Measurements from ENCODE around the gene DPP6. TPM values are rescaled to one million over a fixed set of nuclear protein-coding genes. Genes with fewer than 3 reads are reported as not detected.
"Not testable (repeated sequence)": the region's sequence is repeated elsewhere in the genome, so short reads cannot be mapped to it uniquely, and the experiment has no call there.

DPP6 gene
- total RNA-seq, 1 experiment from 2014 or later: not detected

DNA sequence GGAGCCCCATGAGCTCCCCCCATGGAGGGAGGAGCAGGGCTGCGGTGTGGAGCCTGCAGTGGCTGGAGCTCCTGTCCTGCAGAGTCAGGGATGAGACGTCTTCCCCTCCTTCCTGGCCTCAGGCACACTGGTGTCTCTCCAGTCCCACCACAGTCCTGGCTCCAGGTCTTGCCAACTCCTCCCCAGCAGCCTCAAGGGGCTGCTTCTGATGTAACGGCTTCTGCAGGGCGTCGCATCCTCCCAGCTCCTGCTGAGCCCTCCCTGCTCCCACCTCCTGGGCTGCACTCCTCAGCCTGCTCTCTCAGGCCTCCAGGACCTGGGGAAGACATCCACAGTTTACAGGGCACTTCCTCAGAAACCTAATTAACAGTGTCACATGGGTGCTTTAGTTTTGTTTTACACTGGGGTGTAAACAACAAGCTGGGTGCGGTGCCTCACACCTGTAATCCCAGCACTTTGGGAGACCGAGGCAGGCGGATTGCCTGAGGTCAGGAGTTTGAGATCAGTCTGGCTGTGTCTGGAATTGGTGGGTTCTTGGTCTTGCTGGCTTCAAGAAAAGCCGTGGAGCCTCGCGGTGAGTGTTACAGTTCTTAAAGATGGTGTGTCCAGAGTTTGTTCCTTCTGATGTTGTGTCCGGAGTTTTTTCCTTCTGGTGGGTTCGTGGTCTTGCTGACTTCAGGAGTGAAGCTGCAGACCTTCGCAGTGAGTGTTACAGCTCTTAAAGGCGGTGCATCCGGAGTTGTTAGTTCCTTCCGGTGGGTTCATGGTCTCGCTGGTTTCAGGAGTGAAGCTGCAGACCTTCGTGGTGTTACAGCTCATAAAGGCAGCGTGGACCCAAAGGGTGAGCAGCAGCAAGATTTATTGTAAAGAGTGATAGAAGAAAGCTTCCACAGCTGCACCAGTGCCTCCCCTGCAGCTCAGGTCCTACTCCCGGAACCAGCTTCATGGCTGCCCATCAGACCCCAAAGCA, 855.7 kb downstream of the DPP6 start:
- DNase-seq (ENCODE audit: low spot score): no peak

DNA sequence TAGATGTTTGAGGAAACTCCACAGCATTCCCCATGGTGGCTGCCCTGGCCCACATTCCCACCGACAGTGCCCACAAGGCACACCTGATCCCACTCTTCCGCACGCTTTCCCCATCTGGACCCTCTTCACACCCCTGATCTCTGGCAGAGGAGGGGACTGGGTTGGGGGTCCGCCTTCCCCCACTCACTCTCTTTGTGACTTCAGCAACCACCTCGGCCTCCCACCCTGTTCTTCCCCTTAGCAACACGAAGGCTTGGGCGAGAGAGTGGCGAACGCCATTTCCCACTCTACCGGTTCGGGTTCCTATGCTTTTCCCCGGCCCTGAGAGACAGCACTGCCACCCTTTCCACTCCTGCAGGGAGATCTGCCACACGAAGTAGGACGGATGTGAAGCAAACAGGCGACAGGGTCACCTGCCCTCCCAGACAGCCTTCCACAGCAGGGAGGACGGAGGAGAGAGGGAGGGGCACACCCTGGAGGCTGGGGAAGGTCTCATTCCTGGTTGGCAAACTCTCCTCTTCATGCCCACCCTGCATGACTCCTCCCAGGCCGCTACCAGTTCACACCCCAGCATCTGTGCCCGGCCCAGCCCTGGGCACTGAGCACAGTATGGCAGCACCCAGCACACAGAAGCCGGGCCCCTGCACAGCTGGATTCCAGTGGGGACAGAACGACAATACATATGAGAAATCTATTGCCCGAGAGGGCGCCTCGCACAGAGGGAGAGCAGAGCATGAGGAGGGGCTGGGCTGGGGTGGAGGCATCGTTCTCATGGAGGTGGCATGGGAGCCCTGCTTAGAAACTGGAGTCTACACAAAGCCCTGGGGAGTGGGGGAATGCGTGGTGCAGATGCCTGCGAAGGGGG, 857.3 kb downstream of the DPP6 start:
- DNase-seq (ENCODE audit: low spot score): no peak

DNA sequence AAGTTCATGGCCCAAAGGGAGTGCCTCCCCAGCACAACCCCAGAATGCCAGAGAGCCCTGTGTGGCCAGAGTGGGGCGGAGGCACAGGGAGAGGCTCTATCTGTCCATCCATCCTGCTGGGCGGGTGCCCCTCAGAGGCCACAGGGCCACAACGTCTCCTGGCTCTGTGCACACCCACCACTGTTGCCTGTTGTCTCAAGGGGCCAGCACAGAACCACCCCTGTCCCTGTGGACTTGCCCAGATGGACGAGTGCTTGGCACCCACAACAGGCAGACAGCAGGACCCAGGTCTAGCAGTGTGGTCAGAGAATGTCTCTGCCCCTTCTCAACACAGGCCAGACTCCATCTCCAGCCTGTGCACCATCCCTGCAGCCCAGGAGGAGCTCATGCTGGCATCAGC, 857.9 kb downstream of the DPP6 start:
- no peak for DNase-seq (ENCODE audit: low spot score)

DNA sequence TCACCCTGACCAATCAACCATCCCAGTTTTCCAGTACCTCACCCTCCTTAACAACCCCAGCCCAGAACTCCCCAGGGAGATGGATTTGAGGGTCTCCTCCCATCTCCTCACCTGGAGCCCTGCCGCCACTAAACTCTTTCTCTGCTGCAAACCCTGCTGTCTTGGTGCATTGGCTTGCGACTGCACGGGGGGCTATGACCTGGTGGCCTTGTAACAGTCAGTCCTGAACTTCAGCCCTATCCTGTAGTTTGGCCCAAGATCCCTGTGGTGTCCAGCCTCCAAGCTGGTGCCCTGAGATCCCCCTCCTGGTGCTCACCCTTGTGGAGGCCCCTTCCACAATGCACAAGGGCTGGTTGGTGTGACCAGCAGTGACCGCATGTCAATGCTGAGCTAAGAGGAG, 858.8 kb downstream of the DPP6 start:
- no peak for DNase-seq (ENCODE audit: low spot score)

DNA sequence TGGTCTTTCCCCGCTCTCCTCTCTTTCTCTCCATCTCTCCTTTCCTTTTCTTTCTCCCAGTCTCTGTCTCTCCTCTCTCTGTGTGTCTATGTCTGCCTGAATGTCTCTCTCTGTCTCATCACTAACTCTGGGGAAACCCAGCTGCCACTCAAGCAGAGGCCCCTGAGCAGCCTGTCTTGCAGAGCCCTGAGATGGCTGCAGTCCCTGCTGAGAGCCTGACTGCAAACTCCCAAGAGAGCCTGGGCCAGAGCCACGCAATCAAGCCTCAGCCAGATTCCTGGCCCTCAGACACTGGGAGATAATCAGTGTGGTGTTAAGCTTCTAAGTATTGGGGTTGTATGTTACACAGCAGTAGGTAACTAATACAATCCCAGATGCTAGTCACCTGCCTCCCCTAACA, 859.2 kb downstream of the DPP6 start:
- DNase-seq (ENCODE audit: low spot score): no peak

DNA sequence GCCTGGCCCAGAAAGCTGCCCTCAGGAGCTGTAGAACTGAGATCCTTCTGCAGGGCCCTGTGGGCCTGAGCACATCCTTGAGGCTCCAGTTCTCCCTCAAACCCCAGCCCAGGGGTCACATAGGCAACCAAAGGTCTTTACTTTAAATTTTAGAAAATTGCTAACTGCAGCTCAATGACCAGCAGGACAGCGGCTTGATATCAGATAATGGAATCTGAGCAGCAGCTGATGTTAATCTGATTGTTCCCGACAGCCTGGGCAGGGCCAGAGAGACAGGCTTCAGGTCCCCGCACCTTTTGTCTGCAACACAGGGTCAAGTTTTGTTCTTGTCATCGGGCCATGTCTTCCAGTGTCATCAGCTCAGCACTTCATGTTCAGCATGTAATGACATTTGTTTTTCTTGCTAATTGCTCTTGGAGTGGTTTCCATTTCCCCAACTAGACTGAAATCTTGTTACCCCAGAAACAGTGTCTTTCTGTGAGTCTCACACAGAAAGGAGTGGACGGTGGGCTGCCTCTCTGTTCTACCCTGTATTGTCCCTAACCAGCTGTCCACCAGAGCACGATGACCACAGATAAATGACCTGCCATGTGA, 859.8 kb downstream of the DPP6 start:
- no peak for DNase-seq (ENCODE audit: low spot score)

DNA sequence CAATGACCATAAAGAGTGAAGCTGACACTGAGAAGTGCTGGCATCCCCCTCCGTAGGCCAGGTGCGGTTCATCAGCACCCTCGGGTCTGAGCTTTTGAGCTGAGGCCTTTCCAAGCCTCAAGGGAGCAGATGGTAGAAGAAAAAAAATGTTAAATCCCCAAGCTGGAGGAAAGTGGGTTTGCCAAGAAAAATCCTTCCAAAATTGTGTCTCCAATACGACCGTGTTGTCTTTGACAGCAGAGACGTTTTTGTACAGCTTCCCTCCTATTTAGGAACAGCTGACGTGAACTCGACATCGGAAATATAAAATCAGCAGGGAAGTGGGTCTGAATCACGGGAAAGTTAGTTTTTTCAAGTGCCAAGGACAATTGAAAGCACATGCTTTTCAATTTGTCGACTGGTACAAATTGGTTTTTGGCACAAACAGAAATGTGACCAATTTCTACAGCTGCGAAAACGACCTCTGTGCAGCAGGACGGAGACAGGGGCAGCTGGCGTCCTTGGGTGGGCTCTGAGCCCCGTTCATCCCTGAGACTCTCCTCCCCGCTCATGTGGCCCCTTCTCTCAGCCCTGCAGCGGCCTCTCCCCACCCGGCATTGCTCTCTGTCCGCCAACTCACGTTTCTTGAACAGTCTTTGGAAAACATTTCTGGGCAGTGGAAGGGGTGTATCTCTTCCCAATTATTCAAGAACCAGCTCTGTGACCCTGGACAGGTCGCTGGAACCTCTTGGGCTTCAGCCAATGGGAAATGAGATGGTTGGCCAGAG, 860.9 kb downstream of the DPP6 start:
- no peak for DNase-seq (ENCODE audit: low spot score)

DNA sequence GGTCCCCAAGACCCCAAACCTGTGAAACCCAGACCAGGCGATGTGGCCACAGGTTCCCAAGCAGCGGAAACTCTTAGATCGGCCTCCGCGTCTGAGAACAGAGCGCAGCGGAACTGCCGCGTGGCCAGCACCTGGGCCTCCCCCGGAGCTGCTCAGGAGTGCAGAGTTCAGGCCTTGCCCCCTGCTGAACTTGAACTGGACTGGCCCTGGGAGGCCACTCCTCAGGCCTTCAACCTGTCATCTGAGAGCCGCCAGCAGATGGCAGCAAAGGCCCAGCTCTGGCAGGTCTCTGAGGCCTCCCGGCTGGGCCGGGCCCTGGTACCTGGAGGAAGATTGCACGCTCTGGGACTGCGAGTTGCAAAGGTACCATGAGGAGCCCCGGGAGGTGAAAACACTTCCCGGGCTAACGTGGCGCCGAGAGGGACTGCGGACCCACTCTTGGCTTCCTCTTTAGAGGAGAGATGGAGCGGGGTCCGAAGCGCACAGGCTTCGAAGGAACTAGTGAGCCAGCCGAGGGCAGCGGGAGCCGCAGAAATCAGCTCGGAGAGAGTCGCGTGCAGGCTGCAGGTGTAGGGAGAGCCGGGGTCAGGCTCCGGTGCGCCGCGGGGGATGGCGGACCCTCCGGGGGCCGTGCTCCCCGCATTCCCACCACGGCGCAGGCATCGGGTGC, 861.6 kb downstream of the DPP6 start:
- peak; percentile 89 for DNase-seq (ENCODE audit: low spot score)

DNA sequence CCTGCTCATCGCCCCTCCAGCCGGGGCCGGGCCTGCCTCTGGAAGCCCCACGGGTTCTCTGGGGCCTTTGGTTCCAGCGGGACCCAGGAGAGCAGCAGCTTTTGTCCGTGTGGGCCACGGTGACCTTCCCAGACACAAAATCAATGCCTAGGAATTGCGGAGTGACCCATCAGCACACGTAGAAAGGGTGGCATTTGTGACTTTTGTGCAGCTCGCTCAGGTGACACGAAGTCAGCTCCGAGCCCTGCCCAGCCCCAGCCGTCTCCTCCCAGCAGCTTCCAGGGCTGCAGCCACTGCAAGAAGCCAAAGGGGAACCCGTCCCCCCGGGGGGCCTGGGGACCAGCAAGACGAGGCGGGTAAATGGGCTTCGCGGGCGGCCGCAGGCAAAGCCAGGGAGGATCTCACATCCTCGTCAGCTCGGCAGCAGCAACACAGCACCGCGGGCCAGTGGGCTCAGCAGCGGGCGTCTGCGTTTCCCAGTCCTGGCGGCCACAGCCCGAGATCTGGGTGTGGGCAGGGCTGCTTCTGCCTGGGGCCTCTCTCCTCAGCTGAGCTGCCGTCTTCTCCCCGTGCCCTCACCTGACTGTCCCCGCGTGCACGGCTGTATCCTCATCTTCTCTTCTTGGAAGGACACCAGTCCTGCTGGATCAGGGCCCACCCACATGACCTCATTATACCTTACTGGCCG, 862.3 kb downstream of the DPP6 start:
- no peak for DNase-seq (ENCODE audit: low spot score)

DNA sequence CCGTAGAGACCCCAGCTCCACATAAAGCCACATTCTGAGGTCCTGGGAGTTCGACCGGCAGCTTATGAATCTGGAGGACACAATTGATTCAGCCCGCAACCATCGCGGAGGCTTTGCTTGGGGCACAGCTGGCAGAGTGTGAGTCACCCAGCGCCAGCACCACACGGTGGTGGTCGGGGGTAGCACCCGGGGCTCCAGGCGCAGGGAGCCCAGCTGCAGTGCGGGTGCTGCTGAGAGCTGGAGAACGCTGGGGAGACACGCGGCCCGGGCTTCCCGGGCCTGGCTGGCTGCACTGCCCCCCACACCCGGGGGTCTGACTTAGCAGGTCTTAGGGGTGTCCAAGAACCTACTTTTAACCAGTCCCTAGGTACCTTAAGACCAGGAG, 862.8 kb downstream of the DPP6 start:
- no peak for DNase-seq (ENCODE audit: low spot score)

DNA sequence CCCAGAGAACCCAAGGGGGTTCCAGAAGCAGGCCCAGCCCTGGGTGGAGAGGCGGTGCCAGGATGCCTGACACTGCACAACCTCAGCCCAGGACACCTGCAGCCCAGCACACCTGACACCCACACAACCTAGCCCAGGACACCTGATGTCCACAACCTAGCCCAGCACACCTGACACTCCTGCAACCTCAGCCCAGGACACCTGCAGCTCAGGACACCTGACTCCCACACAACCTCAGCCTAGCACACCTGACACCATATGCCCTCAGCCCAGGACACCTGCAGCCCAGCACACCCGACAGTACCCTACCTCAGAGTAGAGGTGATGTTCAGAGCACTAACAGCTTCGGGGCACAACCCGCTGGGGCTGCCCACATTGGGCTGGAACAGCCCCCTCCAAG, 863.4 kb downstream of the DPP6 start:
- no peak for DNase-seq (ENCODE audit: low spot score)

DNA sequence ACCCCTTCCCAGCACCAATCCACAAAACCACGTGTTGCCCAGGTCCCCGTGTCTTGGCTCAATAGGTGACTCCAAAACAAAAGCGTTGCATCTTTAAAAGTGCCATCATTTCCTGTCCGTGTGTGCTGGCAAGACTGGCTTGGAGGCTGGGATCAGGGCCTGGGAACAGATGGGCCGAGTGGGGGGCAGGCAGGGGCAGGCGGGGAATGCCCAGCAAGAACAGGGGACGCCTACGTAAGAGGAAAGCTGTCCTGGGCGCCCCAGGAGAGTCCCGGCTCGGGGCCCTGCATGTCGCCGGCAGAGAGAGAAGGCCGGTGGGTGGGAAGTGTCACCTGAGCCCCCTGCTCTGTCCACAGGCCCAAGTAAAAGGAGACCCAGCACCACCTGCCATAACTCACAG, 864.2 kb downstream of the DPP6 start:
- DNase-seq (ENCODE audit: low spot score): no peak

DNA sequence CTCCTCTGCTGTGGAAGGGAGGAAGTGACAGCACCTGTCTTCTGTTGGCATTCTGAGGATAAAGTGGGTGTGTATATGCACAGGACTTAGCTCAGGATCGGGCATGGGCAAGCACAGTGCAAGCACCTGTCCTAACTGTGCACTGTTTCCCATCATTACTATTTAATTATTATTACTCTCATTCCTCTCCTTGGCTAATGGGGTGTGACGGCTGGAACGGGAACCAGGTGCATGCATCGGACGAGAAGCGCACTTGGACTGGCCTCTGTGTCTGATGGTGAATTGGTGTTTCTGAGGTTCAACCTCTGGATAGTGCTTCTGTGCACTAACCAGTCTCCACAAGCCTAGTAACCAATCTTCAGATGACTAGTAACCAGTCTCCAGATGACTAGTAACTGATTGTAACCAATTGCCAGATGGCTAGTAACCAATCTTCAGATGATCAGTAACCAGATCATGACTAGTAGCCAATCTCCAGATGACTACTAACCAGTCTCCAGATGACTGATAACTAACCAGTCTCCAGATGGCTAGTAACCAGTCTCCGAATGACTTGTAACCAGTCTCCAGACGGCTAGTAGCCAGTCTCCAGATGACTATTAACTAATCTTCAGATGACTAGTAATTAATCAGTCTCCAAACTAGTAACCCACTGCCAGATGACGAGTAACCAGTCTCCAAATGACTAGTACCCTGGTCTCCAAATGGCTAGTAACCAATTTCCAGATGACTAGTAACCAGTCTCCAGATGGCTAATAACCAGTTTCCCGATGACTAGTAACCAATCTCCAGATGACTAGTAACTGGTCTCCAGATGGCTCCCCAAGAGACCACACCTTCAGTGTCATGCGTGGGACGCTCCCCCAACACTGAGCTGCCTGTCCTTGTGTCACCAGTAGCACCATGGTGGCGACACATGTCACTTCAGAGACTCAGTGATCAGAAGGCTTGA, 864.9 kb downstream of the DPP6 start:
- DNase-seq (ENCODE audit: low spot score): no peak

DNA sequence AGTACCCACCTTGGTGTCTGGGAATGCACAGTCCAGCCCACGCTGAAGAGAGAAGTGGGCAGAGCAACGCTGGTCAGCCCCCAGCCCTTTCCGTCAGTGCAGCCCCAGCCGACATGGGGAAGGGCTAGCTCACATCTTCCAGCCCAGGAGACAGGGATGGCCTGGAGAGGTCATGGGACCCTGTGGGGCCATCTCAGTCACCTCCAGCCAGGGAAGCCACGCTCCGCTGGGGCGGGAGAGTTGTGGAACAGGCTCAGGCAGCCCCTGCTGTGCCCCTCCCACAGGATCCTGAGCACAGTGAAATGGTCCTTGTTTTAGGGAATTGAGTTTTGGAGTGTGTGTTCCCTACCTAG, 865.6 kb downstream of the DPP6 start:
- no peak for DNase-seq (ENCODE audit: low spot score)

DNA sequence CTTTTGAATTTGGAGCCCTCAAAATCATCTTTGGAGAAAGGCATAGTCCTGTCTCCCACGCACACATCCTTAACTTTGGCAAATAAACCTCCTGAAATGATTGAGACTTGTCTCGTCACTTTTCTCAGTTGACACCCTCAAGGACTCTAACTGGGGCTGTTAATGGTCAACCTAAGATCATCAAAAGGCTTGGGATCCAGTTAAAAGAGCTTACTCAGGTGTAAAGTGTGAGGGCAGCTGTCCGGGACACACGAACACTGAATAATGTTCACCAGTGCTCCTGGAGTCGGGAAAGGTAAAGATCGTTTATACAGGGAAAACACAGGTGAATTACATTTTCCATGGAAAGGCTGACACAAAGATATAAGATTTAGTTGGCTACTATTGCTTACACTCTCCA, 866.1 kb downstream of the DPP6 start:
- no peak for DNase-seq (ENCODE audit: low spot score)

DNA sequence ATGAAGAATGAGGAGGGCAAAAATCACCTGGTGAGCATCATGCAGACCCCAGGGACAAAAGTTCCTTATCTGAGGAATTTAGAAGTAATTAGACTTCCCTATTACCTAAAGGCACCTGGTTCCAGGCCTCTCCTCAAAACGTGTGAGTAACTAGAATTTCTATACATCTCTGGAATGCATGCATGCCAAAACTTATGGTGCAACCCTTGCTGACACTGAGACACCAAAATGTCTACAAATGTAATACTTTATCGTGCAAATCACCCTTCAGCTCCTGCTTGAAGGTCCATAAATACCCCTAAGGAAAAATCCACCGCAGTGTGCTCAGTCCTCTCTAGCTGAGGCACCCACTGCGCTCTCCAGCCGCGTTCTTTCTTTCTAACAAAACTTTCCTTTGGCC, 866.5 kb downstream of the DPP6 start:
- no peak for DNase-seq (ENCODE audit: low spot score)

DNA sequence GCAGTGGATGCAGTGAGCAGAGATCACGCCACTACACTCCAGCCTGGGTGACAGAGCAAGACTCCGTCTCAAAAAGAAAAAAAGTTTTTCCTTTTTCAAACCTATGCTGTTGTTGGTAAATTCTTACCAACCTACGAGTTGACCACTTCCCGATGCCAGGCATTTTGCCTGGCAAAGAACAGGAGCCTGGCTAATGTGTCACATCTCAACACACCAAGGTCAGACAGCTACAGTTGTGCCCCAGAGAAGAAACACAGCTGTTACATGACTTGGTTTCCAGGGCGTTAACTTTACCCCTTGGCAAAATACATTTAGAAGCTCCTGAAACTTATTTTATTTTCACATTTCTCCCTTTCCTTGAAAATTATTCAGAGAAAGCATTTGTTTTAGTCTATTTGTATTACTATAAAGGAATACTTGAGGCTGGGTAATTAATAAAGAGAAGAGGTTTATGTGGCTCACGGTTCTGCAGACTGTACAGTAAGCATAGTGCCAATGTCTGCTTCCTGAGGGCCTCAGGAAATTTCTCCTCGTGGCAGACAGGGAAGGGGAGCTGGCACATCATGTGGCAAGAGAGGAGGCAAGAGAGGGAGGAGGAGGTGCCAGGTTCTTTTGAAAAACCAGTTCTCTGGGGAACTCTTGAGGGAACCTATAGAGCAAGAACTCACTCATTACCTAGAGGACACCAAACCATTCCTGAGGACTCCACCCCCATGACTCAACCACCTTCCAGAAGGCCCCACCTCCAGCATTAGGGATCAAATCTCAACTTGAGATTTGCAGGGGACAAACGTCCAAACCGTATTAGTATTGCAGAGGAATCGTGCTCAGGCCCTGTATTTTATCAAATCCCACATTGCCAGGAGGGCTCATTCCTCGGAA, 867.4 kb downstream of the DPP6 start:
- peak; percentile 14 for DNase-seq (ENCODE audit: low spot score)

DNA sequence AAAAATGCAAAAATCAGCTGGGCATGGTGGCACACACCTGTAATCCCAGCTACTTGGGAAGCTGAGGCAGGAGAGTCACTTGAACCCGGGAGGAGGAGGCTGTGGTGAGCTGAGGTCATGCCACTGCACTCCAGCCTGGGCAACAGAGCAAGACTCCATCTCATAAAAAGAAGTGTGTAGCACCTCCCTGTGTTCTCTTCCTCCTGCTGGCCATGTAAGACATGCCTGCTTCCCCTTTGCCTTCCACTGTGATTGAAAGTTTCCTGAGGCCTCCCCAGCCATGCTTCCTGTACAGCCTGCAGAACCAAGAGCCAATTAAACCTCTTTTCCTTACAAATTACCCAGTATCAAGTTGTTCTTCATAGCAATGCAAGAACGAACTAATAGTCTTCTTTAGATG, 870.3 kb downstream of the DPP6 start:
- not testable (repeated sequence) for DNase-seq (ENCODE audit: low spot score)

Data from HT-29 (cell line).